Amygdala (tissue), 56 donors: ENCODE results near the gene HS3ST5.

ENCODE experiments used
- DNase-seq, 56 donors: peaks; one replicate each; lab custom pipeline; 2025; lab: John Stamatoyannopoulos, UW

The HS3ST5 gene

GRCh38 chr6:114342826-114343781 lies at the start of gene HS3ST5:
Gene HS3ST5, minus strand, starts transcription at chr6:114343023. Its CDS starts 280,178 bp downstream, at chr6:114062845.
- peak in 54 of 56 donors; percentile 4 to 83 (median 57) for DNase-seq

GRCh38 chr6:114390176-114390575 lies 47.4 kb upstream of the HS3ST5 start:
- DNase-seq, result no peak

DNA sequence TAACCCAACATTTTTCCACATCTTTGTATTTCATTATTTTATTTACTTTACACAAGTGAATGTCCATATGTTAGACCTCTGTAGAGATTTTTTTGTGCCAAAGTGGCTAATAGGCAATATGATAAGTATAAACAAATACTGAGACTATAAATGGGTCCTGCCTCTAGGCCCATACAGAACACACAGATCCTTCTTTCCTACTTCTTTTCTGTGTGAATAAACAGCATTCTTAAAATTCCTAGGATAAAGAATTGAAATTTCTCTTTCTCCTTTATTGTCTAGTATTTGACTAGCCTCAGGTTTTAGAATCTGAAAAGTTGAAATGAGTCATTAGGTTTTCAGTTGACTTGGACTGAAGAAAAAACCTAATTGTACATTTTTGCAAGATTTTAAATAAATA lies 46.3 kb upstream of the HS3ST5 start:
- no peak for DNase-seq

DNA sequence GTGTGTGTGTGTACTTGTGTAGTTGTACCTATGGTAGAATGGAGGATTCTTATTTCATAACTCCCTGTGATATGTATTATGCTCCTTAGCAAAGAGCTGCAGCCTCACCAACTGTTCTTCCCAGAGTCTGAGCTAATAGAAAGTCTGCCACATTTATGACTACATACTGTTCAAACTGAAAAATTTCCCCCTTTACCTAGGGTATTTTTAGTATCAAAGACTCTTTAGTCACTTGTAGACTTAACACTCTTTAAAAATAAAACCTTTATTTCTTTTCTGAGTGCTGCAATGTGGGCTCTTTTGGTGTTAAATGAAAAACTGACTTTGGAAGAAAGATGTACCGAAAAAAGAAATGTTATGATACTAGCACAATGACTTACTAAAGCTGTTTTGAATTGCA lies 39.6 kb upstream of the HS3ST5 start:
- DNase-seq, result peak in 1 of 56 donors; percentile 1

DNA sequence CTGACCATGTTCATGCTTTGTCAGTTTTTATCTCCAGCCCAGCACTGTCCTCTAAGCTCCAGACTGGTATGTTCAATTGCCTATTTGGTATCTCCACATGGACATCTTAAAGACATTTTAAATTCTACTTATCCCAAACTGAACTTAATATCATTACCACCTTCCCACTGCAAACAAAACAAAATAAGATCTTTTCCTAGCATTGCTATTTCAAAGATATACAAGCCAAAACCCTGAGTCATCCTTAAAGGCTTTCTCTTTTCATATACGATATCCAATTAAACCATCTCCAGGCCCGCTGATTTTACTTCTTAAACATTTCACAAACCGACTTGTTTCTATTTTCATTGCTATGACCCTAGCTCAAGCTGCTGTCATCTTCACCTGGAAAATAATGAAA lies 35.1 kb upstream of the HS3ST5 start:
- DNase-seq, result no peak

GRCh38 chr6:114376611-114377175 lies 33.9 kb upstream of the HS3ST5 start:
- no peak for DNase-seq

DNA sequence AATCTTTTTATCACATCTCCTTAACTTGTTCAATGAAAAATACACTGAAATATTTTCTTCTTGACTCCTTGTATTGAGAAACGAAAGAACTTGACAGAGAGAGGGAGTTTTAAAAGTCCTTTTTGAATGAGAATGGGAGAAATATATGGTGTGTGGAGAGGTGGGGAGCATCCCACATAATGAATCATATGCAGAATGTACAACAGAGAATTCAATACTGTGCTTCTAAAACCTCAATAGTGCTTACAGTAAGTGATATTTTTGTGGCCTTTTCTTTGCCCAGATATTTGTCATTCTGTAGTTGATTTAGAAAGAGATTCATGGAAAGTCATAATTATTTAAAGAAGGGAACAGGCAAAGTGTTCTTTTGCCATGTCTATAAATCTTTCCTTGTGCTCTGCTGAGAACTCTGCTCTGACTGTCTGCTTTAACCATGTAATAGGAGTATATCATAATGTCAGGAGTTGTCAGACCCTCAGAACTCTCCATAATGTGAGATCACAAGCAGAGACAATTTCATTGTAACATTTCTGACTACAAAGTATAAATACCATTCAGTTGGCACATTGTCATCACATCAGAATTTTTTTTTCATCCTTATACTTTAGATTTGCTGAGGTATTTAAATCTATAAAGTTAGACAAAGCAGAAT lies 32.8 kb upstream of the HS3ST5 start:
- DNase-seq, result no peak

DNA sequence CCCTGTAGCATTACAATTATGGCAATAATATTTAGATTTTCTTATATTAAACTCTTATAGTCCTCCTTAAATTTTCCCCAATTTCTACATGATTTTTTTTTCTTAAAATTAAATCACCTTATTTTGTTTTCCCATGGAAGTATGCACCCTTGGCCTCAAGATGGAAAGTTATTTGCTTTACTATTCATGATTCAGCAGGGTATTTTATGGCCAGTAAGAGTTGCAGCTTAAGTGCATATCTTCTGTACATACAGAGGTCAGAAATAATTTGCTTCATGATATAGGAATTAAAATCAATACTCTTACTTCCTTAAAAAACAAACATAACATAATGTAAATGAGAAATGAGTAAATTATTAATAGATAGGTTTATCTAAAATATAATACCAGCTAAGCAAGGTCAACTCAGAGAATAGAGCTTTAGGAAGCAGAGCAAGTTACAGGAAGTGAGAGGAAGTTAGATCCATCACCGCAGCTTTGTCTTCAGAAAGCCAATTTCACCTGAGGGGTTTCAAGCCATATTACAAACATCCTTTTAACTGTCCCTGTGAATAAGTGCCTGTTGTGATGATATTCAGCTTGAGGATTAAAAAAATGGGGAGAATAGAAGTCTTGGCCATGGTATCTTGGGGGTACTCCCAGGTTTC lies 24.6 kb upstream of the HS3ST5 start:
- no peak for DNase-seq

DNA sequence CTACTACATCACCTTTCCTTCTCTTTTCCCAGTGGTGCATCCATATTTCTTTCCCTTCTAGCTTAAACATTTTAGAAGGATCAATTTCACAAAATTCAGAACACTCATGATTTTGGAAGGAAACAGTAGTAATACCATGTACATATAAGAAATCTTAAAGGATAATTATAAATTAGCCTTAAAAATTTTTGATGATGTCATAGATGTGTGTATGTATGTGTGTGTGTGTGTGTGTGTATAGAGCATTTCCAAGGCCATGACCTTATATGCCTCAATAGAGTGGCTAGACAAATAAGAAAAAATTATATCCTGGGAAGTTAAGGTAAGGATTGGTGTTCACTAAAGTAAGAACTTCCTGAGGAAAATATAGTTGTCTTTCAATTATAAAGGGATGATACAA lies 24.1 kb upstream of the HS3ST5 start:
- no peak for DNase-seq

- no peak for DNase-seq
Observed at GRCh38 chr6:114364301-114364700, 21.5 kb upstream of the HS3ST5 start.

GRCh38 chr6:114362957-114363356 lies 20.1 kb upstream of the HS3ST5 start:
- no peak for DNase-seq

GRCh38 chr6:114362396-114362795 lies 19.6 kb upstream of the HS3ST5 start:
- DNase-seq, result no peak

DNA sequence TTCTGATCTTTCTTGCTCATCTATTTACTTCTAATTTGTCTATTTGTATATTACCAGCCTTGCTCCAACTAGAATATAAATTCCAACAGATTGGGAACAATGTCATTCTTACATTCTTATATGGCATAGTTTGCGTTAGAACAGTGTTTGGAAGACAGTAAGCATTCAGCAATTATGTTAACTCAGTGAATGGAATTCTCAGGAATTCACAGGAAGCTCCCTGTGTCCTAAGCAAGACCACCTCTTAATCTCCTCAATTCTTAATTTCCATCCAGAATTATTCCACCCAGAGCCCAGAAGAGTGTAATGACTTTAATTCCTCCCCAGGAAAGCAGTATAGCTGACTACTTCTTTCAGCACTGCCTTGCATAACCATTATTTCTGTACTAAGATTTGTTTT lies 18.2 kb upstream of the HS3ST5 start:
- no peak for DNase-seq

GRCh38 chr6:114355300-114355699 lies 12.5 kb upstream of the HS3ST5 start:
- DNase-seq, result no peak

DNA sequence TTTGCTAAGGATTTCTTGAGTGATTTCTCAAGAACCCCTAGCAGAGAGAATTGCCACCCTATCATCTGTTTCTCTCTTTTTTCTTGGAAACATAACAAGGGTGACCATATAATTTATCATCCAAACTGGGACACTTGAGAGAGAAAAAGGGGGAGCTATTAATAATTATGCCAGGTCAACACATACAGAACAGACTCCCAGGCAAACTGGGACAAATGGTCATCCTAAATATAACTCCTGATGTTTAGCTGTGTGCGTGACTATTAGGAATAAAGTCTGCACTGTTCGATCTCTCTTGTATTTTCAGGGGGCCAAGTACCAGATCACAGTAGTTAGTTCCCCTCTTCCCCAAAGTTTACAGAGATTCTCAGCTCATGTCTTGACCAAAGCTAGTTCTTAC lies 11.7 kb upstream of the HS3ST5 start:
- DNase-seq, result no peak

GRCh38 chr6:114346451-114346850 lies 3.6 kb upstream of the HS3ST5 start:
- no peak for DNase-seq

DNA sequence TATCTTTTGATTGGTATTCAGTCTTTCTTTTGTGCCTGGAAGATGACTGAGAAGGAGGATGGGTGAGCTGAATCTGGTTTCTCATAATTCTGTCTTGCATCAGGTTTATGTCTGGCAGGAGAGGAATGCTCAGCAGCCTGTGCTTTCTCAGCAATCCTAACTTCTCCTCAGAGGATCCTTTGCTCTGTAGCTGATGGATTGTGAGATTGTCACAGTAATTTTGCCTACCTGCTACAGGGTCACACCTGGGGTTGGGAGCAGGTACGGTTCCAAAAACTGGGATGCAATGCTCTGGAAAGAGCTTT lies 2.1 kb upstream of the HS3ST5 start:
- peak in 1 of 56 donors; percentile 1 for DNase-seq

- no peak for DNase-seq
Observed at GRCh38 chr6:114344246-114344970, 1.6 kb upstream of the HS3ST5 start.

GRCh38 chr6:114343782-114344144 lies 940 bp upstream of the HS3ST5 start:
- no peak for DNase-seq

DNA sequence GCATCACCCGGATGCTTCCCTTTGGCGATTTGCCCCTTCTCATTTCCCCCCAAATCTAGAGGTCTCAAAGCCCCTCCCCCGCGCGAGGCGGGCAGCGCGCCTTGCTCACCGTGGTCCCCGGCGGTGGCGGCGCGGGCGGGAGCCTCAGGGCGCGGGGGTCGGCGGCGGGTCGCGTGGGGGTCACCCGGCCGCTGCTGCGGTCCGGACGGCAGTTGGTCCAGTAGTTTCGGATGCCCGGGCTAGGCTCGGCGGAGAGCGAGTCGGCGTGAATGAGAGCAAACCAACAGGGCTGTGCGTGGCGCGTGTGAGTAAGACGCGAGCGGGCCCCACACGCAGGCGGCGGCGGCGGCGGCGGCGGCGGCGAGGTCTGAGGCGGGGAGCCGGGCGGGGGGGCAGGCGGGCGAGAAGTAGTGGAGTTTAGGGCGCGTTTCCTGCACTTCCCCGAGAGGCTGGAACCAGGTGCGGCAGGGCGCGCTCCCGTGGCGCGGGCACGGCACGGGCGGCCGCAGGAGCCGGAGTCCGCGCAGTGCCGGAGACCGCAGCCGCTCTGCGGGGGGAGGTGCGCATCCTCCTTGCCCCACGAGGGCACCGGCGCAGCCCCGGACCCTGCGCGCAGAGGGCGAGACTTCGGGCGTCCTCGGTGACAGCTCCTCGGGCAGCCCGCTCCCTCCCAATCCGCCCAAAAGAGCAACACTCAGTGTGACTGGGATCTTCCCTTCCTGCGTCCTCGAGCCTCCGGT lies 567 bp downstream of the HS3ST5 start:
- DNase-seq, result peak in 44 of 56 donors; percentile 3 to 83 (median 50)
